Neural progenitor cell (in vitro differentiated cells): ENCODE measurements around the gene IBA57.

Experiments
- EZH2 ChIP-seq: fragments of 200-600 bp; sonication (generic); IDR thresholded peaks from 2 replicates; pipeline ENCODE4 v1.6.1; 2017; ENCODE audit warnings: antibody characterized with exemption, mild to moderate bottlenecking, moderate library complexity
- TF ChIP-seq, protein P1 (sequence below): fragments of 200-600 bp; sonication (generic); IDR thresholded peaks from 2 replicates; pipeline ENCODE4 v1.5.1; 2017; ENCODE audit warnings: antibody characterized with exemption, mild to moderate bottlenecking

DNA sequence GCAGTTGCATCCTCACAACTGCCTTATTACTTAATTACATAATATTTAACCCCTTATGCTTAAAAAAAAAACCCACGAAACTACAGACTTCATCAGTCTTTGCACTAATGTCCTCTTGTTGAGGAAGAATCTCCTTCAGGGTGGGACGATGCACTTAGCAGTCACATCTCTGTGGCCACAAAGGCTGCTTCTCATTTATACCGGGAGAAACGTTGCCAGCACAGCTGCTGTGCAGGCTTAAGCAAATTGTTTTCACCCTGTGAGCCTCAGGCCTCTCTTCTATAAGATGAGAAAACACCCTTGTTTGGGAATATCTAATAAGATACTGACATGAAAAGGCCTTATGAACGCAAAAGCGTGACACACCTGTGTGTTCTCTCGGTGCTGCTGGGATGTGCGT lies 39.4 kb downstream of the IBA57 start:
- TF ChIP-seq, protein P1, sequence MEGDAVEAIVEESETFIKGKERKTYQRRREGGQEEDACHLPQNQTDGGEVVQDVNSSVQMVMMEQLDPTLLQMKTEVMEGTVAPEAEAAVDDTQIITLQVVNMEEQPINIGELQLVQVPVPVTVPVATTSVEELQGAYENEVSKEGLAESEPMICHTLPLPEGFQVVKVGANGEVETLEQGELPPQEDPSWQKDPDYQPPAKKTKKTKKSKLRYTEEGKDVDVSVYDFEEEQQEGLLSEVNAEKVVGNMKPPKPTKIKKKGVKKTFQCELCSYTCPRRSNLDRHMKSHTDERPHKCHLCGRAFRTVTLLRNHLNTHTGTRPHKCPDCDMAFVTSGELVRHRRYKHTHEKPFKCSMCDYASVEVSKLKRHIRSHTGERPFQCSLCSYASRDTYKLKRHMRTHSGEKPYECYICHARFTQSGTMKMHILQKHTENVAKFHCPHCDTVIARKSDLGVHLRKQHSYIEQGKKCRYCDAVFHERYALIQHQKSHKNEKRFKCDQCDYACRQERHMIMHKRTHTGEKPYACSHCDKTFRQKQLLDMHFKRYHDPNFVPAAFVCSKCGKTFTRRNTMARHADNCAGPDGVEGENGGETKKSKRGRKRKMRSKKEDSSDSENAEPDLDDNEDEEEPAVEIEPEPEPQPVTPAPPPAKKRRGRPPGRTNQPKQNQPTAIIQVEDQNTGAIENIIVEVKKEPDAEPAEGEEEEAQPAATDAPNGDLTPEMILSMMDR: no peak
- TF ChIP-seq EZH2: no peak
